Left colon (tissue), 2 donors: ENCODE results near the gene MYBPC2. TPM values are rescaled to one million over a fixed set of nuclear protein-coding genes. Genes with fewer than 3 reads are reported as not detected.
"Not testable (repeated sequence)": the region's sequence is repeated elsewhere in the genome, so short reads cannot be mapped to it uniquely, and the experiment has no call there.

Source experiments
- ATAC-seq: fragments of 200-7000 bp; cut with Tn5 transposase; one replicate; pipeline ENCODE4 v1.9.1; 2020; ENCODE audit warnings: mild to moderate bottlenecking, moderate library complexity
- DNase-seq, 2 donors: peaks; one replicate each; pipeline ENCODE4 v3.0.0-alpha.2; 2020
- intact Hi-C, 2 donors: fragments of 100-400 bp; cut with DNase I in 1 of 2; cut with micrococcal nuclease in 1 of 2; formaldehyde crosslinking; loops; one replicate each; pipeline versions ENCODE4 v1.11.2 to v1.14.0; 2022; cut with DNase I, micrococcal nuclease
- total RNA-seq, 2 donors: library from RNA; stranded (reverse); fragmentation: NEBNext Ultra II Directional; extraction: Animal tissue kit (Norgen Biotek cat#: 25700); gene quantifications; one replicate each; pipeline ENCODE4 v1.2.1, GENCODE V29; 2021
- donor health status: DM: no; HTN: no; CAD: no.
- donor health status: DM: yes; HTN: yes; CAD: no.

The MYBPC2 gene
- total RNA-seq, 2 donors from 2014 or later = 0.06 TPM; not detected in 1

GRCh38 chr19:50422397-50423278, 10.1 kb upstream of the MYBPC2 start:
- intact Hi-C loops = no loop called here
- ATAC-seq (no peak), DNase-seq (no peak)

- intact Hi-C loops = no loop called here
- no peak for DNase-seq
- ATAC-seq = peak; percentile 14
Measured at GRCh38 chr19:50423279-50424113, 9.2 kb upstream of the MYBPC2 start.

GRCh38 chr19:50425581-50425980, 7.1 kb upstream of the MYBPC2 start:
- ATAC-seq (peak; percentile 71), DNase-seq (no peak)
- intact Hi-C loops = no loop called here

- ATAC-seq (no peak), DNase-seq (no peak)
- intact Hi-C loops = no loop called here
Measured at GRCh38 chr19:50427318-50427925, 5.3 kb upstream of the MYBPC2 start.

GRCh38 chr19:50427997-50428425, 4.7 kb upstream of the MYBPC2 start:
- intact Hi-C loops = no loop called here
- ATAC-seq = peak; percentile 55
- peak; percentile 89 to 91 for DNase-seq

- ATAC-seq = no peak
- intact Hi-C loops = no loop called here
- no peak for DNase-seq
Measured at GRCh38 chr19:50428772-50429463, 3.8 kb upstream of the MYBPC2 start.

- no peak for DNase-seq
- ATAC-seq = peak; percentile 9
- intact Hi-C loops = no loop called here
Measured at GRCh38 chr19:50430888-50431342, 1.8 kb upstream of the MYBPC2 start.

- ATAC-seq (peak; percentile 80), DNase-seq (peak; percentile 70 to 88)
- intact Hi-C loops = no loop called here
Measured at GRCh38 chr19:50431343-50432220, 1.1 kb upstream of the MYBPC2 start.

GRCh38 chr19:50433201-50434180, 799 bp downstream of the MYBPC2 start:
- DNase-seq (no peak), ATAC-seq (no peak)
- intact Hi-C loops = no loop called here

GRCh38 chr19:50434525-50434924, 1.8 kb downstream of the MYBPC2 start:
- DNase-seq = no peak
- no peak for ATAC-seq
- intact Hi-C loops = no loop called here

- intact Hi-C loops = no loop called here
- ATAC-seq (no peak), DNase-seq (no peak)
Measured at GRCh38 chr19:50435221-50435620, 2.5 kb downstream of the MYBPC2 start.

- no peak for ATAC-seq
Measured at GRCh38 chr19:50435627-50436026, 2.9 kb downstream of the MYBPC2 start.

GRCh38 chr19:50437862-50438449, 5.3 kb downstream of the MYBPC2 start:
- intact Hi-C loops = no loop called here
- no peak for ATAC-seq
- no peak for DNase-seq

More at GRCh38 chr19:50435627-50436026, 2.9 kb downstream of the MYBPC2 start:
- no peak for DNase-seq
- intact Hi-C loops = no loop called here

GRCh38 chr19:50439130-50439529, 6.4 kb downstream of the MYBPC2 start:
- ATAC-seq, intact Hi-C loops, DNase-seq: not testable (repeated sequence)

GRCh38 chr19:50444059-50444458, 11.4 kb downstream of the MYBPC2 start:
- ATAC-seq (no peak), DNase-seq (no peak)
- intact Hi-C loops = no loop called here

GRCh38 chr19:50447053-50447452, 14.4 kb downstream of the MYBPC2 start:
- intact Hi-C loops = no loop called here
- DNase-seq (no peak), ATAC-seq (no peak)
